ENCODE measurements around the gene PIF1. TPM values are rescaled to one million over a fixed set of nuclear protein-coding genes. Genes with fewer than 3 reads are reported as not detected.

Gene PIF1
- total and polyA plus RNA-seq, 2 experiments from 2014 or later, result 7.4 to 70.9 TPM

- Histone ChIP-seq H3K9me3 (ENCODE audit: low read depth) (no peaks in the 10 kb centered on the region), H3K36me3 (peaks cover 2% of the 10 kb centered on the region), H3K27ac (no peak overlapping the region), H3K4me3 (no peak overlapping the region), H3K27me3 (no peaks in the 10 kb centered on the region), H3K4me1 (ENCODE audit: low read depth) (peaks cover 14% of the 10 kb centered on the region)
- DNase-seq (ENCODE audit: low read depth in 1 of 2, low spot score in 1 of 2), result no peak
- TF ChIP-seq CTCF (IDR thresholded peaks at IDR 0.05; ENCODE audit: low read depth, low read length), result no peak
Measured at GRCh38 chr15:64859226-64859625, 33.8 kb upstream of the PIF1 start.

GRCh38 chr15:64858021-64858575 lies 32.7 kb upstream of the PIF1 start:
- Histone ChIP-seq H3K36me3 (peaks cover 2% of the 10 kb centered on the region), H3K27ac (peak overlapping the region; percentile 73), H3K4me1 (ENCODE audit: low read depth) (peaks cover 14% of the 10 kb centered on the region), H3K4me3 (no peak overlapping the region), H3K9me3 (ENCODE audit: low read depth) (no peaks in the 10 kb centered on the region), H3K27me3 (no peaks in the 10 kb centered on the region)
- DNase-seq (ENCODE audit: low read depth in 1 of 2, low spot score in 1 of 2), result no peak
- TF ChIP-seq CTCF (IDR thresholded peaks at IDR 0.05; ENCODE audit: low read depth, low read length), result no peak

DNA sequence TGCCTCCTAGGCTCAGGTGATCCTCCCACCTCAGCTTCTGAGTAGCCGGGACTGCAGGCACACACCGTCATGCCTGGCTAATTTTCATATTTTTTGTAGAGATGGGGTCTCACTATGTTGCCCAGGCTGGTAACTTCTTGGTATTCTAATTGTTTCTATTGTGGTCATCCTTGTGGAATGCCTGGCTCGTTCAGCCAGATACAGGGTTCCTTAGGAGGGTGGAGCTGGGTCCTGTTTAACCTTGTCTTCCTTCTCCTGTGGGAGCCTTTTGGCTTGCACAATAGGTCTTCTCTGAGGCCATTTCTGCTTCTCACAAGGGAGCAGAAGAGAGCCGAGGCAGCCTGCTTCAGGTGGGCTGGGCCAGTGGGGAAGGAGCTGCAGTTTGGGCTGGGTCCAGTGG lies 32.0 kb upstream of the PIF1 start:
- no peaks in the 10 kb centered on the region for H3K9me3 ChIP-seq (ENCODE audit: low read depth)
- no peak for TF ChIP-seq CTCF (IDR thresholded peaks at IDR 0.05; ENCODE audit: low read depth, low read length)
- peaks cover 2% of the 10 kb centered on the region for H3K36me3 ChIP-seq
- H3K4me3 ChIP-seq, result no peak overlapping the region
- no peaks in the 10 kb centered on the region for H3K27me3 ChIP-seq
- H3K27ac ChIP-seq, result peak overlapping the region; percentile 73
- peak in 1 of 2 donors; percentile 81 for DNase-seq (ENCODE audit: low read depth in 1 of 2, low spot score in 1 of 2)
- peaks cover 14% of the 10 kb centered on the region for H3K4me1 ChIP-seq (ENCODE audit: low read depth)

DNA sequence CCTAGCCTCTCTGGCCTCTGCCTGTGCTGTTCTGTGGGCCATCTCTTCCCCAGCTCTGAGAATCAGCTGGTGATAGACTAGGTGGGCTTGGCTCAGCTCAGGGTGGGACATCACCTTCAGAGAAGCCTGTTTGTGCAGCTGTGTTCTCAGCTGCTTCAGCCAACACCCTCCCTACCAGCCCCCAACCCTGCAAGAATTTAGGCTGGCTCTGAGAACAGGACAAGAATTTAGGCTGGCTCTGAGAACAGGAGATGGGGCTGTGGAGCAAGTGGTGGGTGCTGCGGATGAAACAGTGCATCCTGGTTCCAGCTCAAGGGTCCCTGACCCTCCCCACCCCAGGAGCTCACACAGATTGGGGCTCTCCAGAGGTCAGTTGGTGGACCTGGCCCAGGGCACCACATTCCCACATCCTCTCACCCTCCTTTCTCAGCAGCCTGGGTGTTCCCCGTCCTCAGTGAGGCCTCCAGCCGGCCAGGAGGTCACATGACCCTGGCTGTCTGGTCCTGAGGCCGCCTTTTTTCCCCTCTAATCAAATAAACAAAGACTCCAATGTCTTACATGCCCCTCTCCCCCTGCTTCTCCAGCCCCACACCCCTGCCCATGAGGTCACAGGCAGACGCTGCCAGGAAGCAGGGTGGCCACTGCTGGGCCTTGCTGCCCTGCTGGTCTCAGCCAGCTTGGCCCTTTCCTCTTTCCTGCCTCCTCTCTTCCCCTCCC lies 31.1 kb upstream of the PIF1 start:
- peaks cover 14% of the 10 kb centered on the region for H3K4me1 ChIP-seq (ENCODE audit: low read depth)
- peak overlapping the region; percentile 73 for H3K27ac ChIP-seq
- H3K36me3 ChIP-seq, result peaks cover 2% of the 10 kb centered on the region
- peak; percentile 11 for TF ChIP-seq CTCF (IDR thresholded peaks at IDR 0.05; ENCODE audit: low read depth, low read length)
- H3K27me3 ChIP-seq, result no peaks in the 10 kb centered on the region
- H3K9me3 ChIP-seq (ENCODE audit: low read depth), result no peaks in the 10 kb centered on the region
- peak; percentile 32 to 76 for DNase-seq (ENCODE audit: low read depth in 1 of 2, low spot score in 1 of 2)
- no peak overlapping the region for H3K4me3 ChIP-seq

DNA sequence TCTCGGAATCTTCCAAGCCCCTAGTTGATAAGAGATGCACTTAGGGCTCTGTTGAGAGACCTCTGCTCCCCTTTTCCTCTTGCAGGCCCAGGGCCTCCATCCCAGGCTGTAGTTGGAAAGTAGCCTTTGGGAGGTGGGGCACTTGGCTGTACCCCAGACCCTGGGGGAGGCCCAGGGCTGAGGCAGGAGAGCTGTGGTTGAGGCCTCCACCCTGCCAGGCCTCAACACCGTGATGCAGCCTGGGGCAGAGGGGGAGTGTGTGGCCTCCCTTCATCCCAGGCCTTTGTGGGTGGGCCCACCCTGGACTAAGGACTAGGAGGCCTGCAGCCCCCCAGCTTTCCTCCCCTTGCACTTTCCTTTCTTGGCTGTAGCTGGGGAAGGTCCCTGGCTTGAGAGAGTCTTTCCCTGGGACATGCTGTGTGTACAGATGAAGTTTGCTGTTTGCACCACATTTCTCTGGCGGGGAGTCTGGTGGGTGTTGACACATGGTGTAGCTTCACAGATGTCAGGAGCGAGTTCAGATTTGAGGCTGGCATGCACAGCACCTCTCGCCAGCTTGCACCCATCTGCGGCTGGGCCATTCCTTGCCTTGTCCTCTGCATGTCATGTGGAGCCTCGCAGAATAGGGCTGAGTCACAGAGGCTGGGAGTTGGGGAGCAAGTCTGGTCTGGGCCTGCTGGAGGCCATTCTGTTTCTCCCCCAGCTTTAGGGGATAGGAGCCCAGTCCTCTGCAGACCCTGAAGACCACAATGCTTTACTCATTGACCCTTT lies 29.9 kb upstream of the PIF1 start:
- TF ChIP-seq CTCF (IDR thresholded peaks at IDR 0.05; ENCODE audit: low read depth, low read length), result no peak
- Histone ChIP-seq H3K27me3 (no peaks in the 10 kb centered on the region), H3K9me3 (ENCODE audit: low read depth) (no peaks in the 10 kb centered on the region), H3K27ac (peak overlapping the region; percentile 73), H3K4me3 (no peak overlapping the region), H3K4me1 (ENCODE audit: low read depth) (peaks cover 14% of the 10 kb centered on the region), H3K36me3 (peaks cover 2% of the 10 kb centered on the region)
- DNase-seq (ENCODE audit: low read depth in 1 of 2, low spot score in 1 of 2), result no peak
